ENCODE data around the gene FAM200A.
A peak's percentile ranks its signal among the peaks of the same experiment; 100 is the strongest.

The FAM200A gene

GRCh38 chr7:99499721-99500636 is 51.9 kb downstream of the FAM200A start, which contains the start of gene ZNF394:
Gene ZNF394, minus strand, starts transcription at chr7:99500281. Its CDS starts 188 bp downstream, at chr7:99500093.
- peak; percentile 53 for DNase-seq

GRCh38 chr7:99499371-99499720 is 52.6 kb downstream of the FAM200A start:
- DNase-seq, result no peak

GRCh38 chr7:99498546-99498944 is 53.4 kb downstream of the FAM200A start:
- DNase-seq, result no peak

GRCh38 chr7:99497766-99498545 is 54.0 kb downstream of the FAM200A start:
- no peak for DNase-seq
